ENCODE data around the gene TNC. TPM values are rescaled to one million over a fixed set of nuclear protein-coding genes. Genes with fewer than 3 reads are reported as not detected.

TNC gene
- total RNA-seq, 1 experiment from 2014 or later = 5.7 TPM

DNA sequence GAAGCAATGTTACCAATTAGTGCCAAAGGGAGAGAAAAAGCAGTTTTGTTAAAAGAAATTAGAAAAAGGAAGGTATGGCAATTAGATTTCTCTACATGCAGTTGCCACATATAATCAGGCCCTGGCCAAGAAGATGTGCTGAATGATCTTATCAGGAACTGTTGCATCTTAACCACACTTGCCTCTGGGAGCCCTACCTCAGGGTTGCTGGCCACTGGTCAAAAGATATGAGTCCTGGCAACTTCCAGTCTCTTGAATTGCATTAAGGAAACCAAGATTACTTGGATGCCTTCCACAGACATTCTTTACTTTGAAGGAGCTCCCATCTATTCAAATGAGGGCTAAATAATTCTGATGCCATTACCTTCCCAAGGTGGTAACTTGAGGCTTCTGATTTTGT, 60.4 kb downstream of the TNC start:
- no peak overlapping the region for H3K27ac ChIP-seq (ENCODE audit: low read length)
- ChIA-PET POLR2A (no interaction called here), CTCF (no interaction called here)
- BruUV-seq (replicated peaks) = no TSS peak
- no peak for DNase-seq (ENCODE audit: low read depth, low spot score)
- H3K4me1 ChIP-seq (ENCODE audit: control insufficient read depth, insufficient read depth, low read length) = no peaks in the 10 kb centered on the region
- in situ Hi-C loops (cut with HindIII; ENCODE audit: low pct_unique_long_range_greater_than_20kb, low sequenced_read_pairs) (no loop called here), intact Hi-C loops (cut with micrococcal nuclease; ENCODE audit: unreplicated experiment) (no loop called here)
- H3K27me3 ChIP-seq (ENCODE audit: control insufficient read depth, insufficient read depth, low read length) = no peaks in the 10 kb centered on the region
- no peak for TF ChIP-seq POLR2AphosphoS5 (IDR thresholded peaks at IDR 0.05; ENCODE audit: low read depth, low read length)
- TF ChIP-seq TCF7L2 (IDR thresholded peaks at IDR 0.05; ENCODE audit: low read depth, low read length) = no peak
- H3K4me3 ChIP-seq (ENCODE audit: low read depth in 2 of 2, low read length in 2 of 2) = no peak overlapping the region
- H3K9me3 ChIP-seq (ENCODE audit: control insufficient read depth, insufficient read depth, low read depth, low read length) = no peaks in the 10 kb centered on the region
- ATAC-seq = no peak
- H3K36me3 ChIP-seq (ENCODE audit: control insufficient read depth, insufficient read depth, low read length) = no peaks in the 10 kb centered on the region

- no peaks in the 10 kb centered on the region for H3K9me3 ChIP-seq (ENCODE audit: control insufficient read depth, insufficient read depth, low read depth, low read length)
- no TSS peak for BruUV-seq (replicated peaks)
- in situ Hi-C loops (cut with HindIII; ENCODE audit: low pct_unique_long_range_greater_than_20kb, low sequenced_read_pairs) = no loop called here
- H3K27me3 ChIP-seq (ENCODE audit: control insufficient read depth, insufficient read depth, low read length) = no peaks in the 10 kb centered on the region
- H3K4me1 ChIP-seq (ENCODE audit: control insufficient read depth, insufficient read depth, low read length) = no peaks in the 10 kb centered on the region
- no peak overlapping the region for H3K4me3 ChIP-seq (ENCODE audit: low read depth in 2 of 2, low read length in 2 of 2)
- POLR2A ChIA-PET = no interaction called here
- CTCF ChIA-PET = no interaction called here
- intact Hi-C loops (cut with micrococcal nuclease; ENCODE audit: unreplicated experiment) = no loop called here
- no peak overlapping the region for H3K27ac ChIP-seq (ENCODE audit: low read length)
- ATAC-seq (no peak), DNase-seq (ENCODE audit: low read depth, low spot score) (no peak)
- TF ChIP-seq, protein P1, sequence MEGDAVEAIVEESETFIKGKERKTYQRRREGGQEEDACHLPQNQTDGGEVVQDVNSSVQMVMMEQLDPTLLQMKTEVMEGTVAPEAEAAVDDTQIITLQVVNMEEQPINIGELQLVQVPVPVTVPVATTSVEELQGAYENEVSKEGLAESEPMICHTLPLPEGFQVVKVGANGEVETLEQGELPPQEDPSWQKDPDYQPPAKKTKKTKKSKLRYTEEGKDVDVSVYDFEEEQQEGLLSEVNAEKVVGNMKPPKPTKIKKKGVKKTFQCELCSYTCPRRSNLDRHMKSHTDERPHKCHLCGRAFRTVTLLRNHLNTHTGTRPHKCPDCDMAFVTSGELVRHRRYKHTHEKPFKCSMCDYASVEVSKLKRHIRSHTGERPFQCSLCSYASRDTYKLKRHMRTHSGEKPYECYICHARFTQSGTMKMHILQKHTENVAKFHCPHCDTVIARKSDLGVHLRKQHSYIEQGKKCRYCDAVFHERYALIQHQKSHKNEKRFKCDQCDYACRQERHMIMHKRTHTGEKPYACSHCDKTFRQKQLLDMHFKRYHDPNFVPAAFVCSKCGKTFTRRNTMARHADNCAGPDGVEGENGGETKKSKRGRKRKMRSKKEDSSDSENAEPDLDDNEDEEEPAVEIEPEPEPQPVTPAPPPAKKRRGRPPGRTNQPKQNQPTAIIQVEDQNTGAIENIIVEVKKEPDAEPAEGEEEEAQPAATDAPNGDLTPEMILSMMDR (IDR thresholded peaks at IDR 0.05) = no peak
- H3K36me3 ChIP-seq (ENCODE audit: control insufficient read depth, insufficient read depth, low read length) = no peaks in the 10 kb centered on the region
Measured at GRCh38 chr9:115050002-115050490, 67.9 kb downstream of the TNC start.

DNA sequence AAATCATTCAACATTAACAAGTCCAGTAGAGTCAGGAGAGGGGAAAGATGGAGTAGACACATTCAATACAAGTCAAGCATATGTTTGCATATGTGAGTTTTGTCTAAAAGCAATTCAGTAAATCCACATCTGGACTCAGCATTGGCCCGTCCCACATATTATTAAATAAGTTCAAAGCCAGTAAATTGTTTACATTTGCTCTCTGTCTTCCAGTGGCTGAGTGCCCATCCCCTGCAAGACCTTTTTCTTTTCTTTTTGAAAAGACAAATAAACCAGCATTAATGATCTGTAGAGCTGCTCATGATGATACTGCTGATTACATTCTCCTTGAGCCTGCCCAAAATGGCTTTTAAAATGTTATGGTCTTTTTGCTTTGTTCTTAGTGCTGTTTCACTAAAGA, 71.1 kb downstream of the TNC start:
- intact Hi-C loops (cut with micrococcal nuclease; ENCODE audit: unreplicated experiment) = no loop called here
- H3K27ac ChIP-seq (ENCODE audit: low read length) = no peak overlapping the region
- no peak overlapping the region for H3K4me3 ChIP-seq (ENCODE audit: low read depth in 2 of 2, low read length in 2 of 2)
- TF ChIP-seq, protein P1 (IDR thresholded peaks at IDR 0.05) = no peak
- TF ChIP-seq TCF7L2 (IDR thresholded peaks at IDR 0.05; ENCODE audit: low read depth, low read length) = no peak
- H3K4me1 ChIP-seq (ENCODE audit: control insufficient read depth, insufficient read depth, low read length) = no peaks in the 10 kb centered on the region
- DNase-seq (ENCODE audit: low read depth, low spot score) (no peak), ATAC-seq (no peak)
- BruUV-seq (replicated peaks) = no TSS peak
- H3K36me3 ChIP-seq (ENCODE audit: control insufficient read depth, insufficient read depth, low read length) = no peaks in the 10 kb centered on the region
- ChIA-PET CTCF (no interaction called here), POLR2A (no interaction called here)
- in situ Hi-C loops (cut with HindIII; ENCODE audit: low pct_unique_long_range_greater_than_20kb, low sequenced_read_pairs) = no loop called here
- H3K9me3 ChIP-seq (ENCODE audit: control insufficient read depth, insufficient read depth, low read depth, low read length) = no peaks in the 10 kb centered on the region
- no peaks in the 10 kb centered on the region for H3K27me3 ChIP-seq (ENCODE audit: control insufficient read depth, insufficient read depth, low read length)

DNA sequence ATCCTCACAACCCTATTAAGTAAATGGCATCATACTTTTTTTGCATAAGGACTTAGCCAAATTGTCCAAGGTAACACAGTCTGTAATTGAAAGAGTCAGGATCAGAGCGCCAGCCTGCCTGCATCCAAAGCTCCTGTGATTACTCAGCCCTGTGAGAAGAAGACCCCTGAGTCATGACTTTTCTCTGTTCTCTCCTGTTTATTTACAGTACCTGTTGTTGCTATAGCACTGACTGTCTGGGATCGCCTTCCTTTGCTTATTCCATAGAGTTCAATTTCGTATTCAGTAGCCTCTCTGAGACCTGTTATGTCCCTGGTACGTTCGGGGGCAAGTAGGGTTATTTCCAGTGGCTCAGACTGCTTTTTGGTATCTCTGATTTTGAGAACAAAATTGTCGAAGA, 71.8 kb downstream of the TNC start:
- no peaks in the 10 kb centered on the region for H3K9me3 ChIP-seq (ENCODE audit: control insufficient read depth, insufficient read depth, low read depth, low read length)
- no peak for DNase-seq (ENCODE audit: low read depth, low spot score)
- TF ChIP-seq, protein P1 (IDR thresholded peaks at IDR 0.05) = no peak
- TF ChIP-seq REST (IDR thresholded peaks at IDR 0.05; ENCODE audit: insufficient read depth in 1 of 2, low read depth in 2 of 2, low read length in 1 of 2) (no peak), SIN3A (IDR thresholded peaks at IDR 0.05; ENCODE audit: borderline replicate concordance, insufficient read depth, low read depth, low read length) (no peak), TCF7L2 (IDR thresholded peaks at IDR 0.05; ENCODE audit: low read depth, low read length) (no peak), POLR2AphosphoS5 (IDR thresholded peaks at IDR 0.05; ENCODE audit: low read depth, low read length) (no peak)
- no peaks in the 10 kb centered on the region for H3K27me3 ChIP-seq (ENCODE audit: control insufficient read depth, insufficient read depth, low read length)
- no peaks in the 10 kb centered on the region for H3K4me1 ChIP-seq (ENCODE audit: control insufficient read depth, insufficient read depth, low read length)
- in situ Hi-C loops (cut with HindIII; ENCODE audit: low pct_unique_long_range_greater_than_20kb, low sequenced_read_pairs) = no loop called here
- no peak for ATAC-seq
- ChIA-PET POLR2A (no interaction called here), CTCF (no interaction called here)
- no TSS peak for BruUV-seq (replicated peaks)
- H3K27ac ChIP-seq (ENCODE audit: low read length) = no peak overlapping the region
- H3K4me3 ChIP-seq (ENCODE audit: low read depth in 2 of 2, low read length in 2 of 2) = no peak overlapping the region
- no peaks in the 10 kb centered on the region for H3K36me3 ChIP-seq (ENCODE audit: control insufficient read depth, insufficient read depth, low read length)
- intact Hi-C loops (cut with micrococcal nuclease; ENCODE audit: unreplicated experiment) = no loop called here
